Measurements from ENCODE around the gene MPP3.
"Not testable (repeated sequence)": the region's sequence is repeated elsewhere in the genome, so short reads cannot be mapped to it uniquely, and the experiment has no call there.

MPP3 gene

GRCh38 chr17:43832976-43833829 is at the start of gene MPP3:
Gene MPP3 (minus strand): TSS chr17:43833146. CDS start chr17:43831906, 1,240 bp downstream.
- peak; percentile 96 for DNase-seq (ENCODE audit: low spot score)

DNA sequence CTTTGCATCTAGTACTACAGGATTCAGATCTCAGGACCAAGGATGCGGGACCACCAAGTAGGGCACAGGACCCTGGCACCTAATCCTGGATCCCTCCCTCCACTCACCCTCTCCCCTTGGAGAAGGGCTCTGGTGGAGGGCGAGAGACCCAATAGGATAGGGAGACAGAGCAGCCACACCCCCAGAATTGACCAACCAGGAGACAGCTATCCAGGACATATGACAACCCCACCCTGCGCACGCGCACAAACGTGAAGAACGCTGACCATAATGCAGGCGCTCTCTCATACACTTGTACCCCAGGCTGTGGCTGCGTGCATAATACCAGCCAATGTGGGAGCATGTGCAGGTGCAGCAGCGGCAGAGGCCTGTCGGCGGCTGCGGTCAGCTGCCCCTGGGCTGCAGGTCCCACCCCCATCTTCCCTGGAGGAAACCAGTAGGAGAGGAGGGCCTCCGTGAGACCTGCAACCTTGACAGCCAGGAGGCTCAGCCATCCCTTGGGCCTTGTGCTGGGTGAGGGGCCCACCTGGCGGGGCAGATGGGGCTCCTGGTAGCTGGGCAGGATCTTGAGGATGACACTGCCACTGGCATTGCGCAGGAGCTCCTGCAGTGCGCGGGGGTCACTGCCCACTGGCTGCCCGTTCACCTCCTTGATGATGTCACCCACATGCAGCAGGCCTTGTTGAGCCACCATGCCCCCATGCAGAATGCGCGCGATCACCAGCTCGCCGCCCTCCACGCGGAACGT is 49.0 kb upstream of the MPP3 start:
- DNase-seq (ENCODE audit: low spot score): no peak

GRCh38 chr17:43881181-43881580 is 48.2 kb upstream of the MPP3 start:
- no peak for DNase-seq (ENCODE audit: low spot score)

DNA sequence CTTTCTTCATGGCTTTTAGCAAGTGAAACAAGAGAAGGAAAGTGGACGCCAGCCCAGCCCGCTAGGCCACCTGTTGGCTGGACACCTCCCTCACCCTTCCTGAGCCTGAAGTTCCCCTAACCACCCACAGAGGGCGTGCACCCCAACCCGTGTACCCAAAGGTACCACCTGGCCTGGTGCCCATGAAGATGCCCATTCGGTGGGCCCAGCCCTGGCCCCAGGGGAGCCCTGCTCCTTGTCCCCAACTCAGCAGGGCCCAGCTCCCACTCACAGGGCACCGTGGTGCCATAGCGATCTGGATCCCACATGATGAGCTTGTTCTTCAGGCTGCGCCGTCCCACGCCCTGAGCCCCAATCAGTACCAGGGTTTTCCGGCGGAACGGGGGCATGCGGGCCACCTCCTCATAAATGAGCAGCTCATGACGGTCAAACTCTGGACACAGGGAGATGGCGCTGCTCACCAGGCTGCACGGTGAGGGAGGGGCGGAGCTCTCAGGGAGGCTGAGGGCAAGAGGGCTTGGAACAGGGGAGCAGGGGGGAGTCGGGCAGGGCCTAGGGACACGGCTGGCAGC is 47.6 kb upstream of the MPP3 start:
- peak; percentile 92 for DNase-seq (ENCODE audit: low spot score)

- DNase-seq (ENCODE audit: low spot score): no peak
Measured at GRCh38 chr17:43879723-43880419, 46.9 kb upstream of the MPP3 start.

- peak; percentile 95 for DNase-seq (ENCODE audit: low spot score)
Measured at GRCh38 chr17:43878260-43879175, 45.6 kb upstream of the MPP3 start.

- DNase-seq (ENCODE audit: low spot score): no peak
Measured at GRCh38 chr17:43877451-43878155, 44.7 kb upstream of the MPP3 start.

- no peak for DNase-seq (ENCODE audit: low spot score)
Measured at GRCh38 chr17:43877031-43877430, 44.1 kb upstream of the MPP3 start.

DNA sequence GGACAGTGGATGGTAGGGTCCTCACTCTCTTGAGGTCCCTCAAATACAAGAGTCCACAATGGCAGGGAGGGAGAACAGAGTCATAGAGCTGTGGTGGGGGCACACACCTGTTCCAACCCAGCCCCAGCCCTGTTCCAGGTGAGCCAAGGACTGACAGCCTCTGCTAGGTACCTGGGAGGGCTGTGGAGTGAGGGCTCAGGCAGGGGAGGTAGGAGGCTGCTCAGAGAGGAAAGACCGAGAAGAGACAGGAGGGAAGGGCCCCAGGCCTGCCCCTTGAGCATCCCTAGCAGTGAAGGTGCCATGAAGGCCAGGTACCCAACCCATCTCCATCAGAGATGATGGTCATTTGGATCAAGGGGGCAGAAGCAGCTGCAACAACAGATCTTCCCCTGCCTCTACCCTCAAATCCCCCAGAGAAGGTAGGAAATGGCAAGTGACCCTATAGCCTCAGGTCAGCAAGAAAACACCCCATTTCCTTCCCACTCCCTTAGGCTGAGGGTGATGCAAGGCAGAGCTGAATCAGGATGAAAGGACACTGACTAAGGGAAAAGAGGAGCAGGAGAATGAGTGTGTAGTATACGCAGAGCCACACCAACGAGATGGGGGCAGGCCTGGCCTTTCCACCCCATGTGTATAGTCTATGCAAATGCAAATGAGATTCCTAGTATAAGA is 42.7 kb upstream of the MPP3 start:
- DNase-seq (ENCODE audit: low spot score): no peak

GRCh38 chr17:43874293-43874692 is 41.3 kb upstream of the MPP3 start:
- DNase-seq (ENCODE audit: low spot score): no peak

DNA sequence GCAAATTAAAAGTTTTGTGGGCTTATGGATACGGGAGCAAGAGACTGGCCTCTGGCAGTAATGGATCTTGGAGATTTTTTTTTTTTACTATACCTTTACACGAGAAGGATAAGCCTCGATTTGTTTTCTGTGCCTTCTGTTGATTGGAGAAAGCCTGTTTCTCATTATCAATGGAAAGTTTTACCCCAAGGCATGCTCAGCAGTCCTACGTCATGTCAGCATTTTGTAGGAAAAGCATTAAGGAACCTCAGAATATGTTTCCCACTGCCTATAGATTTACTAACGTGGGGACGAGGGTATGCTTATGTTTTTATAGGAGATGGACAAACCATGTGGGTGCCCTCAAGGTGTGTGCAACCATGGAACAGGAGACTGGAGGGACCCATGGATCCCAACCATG is 40.9 kb upstream of the MPP3 start:
- DNase-seq (ENCODE audit: low spot score): no peak

DNA sequence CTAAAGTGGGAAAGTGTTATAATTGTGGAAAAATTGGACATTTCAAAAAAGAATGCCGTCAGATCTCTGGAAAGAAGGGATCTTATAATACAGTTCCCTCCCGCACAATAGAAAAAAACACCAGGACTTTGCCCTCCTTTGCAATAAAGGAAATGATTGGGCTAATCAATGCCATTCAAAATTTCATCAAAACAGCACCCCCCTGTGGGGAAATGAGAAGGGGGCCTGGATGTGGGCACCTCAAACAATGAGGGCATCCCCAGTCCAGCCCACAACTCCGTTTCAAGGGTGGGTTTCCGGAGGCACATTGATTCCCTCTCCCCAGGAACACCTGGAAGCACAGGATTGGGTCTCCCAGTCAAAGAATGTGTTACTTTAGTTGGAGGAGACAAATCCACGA is 40.1 kb upstream of the MPP3 start:
- DNase-seq (ENCODE audit: low spot score): peak; percentile 37

- no peak for DNase-seq (ENCODE audit: low spot score)
Measured at GRCh38 chr17:43871946-43872690, 39.2 kb upstream of the MPP3 start.

- not testable (repeated sequence) for DNase-seq (ENCODE audit: low spot score)
Measured at GRCh38 chr17:43869031-43869430, 36.1 kb upstream of the MPP3 start.

GRCh38 chr17:43868226-43868994 is 35.5 kb upstream of the MPP3 start:
- DNase-seq (ENCODE audit: low spot score): no peak

DNA sequence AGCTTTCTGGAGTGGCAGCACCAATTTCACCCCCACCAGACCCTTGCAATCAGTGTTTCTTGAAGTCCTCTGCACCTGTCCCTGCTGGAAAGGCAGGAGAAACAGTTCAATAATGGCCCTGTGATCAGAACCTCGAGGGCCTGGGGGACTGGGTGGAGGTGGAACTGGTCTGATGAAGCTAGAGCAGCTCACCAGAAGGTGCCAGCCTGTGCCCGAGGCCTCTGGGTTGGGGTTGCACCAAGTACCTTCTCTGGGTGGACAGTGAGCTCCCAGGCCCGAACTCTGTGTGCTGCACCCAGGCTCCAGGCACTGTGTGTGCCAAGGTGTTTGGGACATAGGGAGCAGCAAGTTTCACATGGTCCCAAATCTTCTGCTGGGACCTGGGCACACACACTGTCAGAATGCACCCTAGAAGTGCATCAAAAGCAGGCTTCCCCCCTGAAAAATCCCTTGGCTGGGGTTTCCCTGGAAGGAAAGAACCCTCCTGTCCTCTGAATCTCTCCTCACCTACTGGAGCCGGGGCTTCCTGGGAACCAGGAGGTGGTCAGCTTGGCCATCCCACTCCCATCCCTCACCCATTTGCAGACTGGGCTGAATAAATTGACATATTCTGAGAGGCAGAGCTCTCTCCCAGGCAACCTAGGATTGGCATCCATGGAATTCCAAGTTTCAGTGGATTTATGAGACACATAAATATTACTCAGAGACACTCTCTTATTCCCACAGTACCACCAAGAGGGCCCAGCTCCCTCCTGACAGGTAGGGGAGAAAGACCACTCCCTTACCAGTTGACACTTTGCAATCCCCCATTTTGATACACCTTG is 31.4 kb upstream of the MPP3 start:
- DNase-seq (ENCODE audit: low spot score): no peak

- DNase-seq (ENCODE audit: low spot score): no peak
Measured at GRCh38 chr17:43861960-43862359, 29.0 kb upstream of the MPP3 start.
